ACC112 (cell line): Measurements from ENCODE around the gene TRAF3IP1.
"Not testable (repeated sequence)": the region's sequence is repeated elsewhere in the genome, so short reads cannot be mapped to it uniquely, and the experiment has no call there.

Source experiments
- H2AFZ ChIP-seq: fragments of 200-600 bp; sonication (generic); one replicate; pipeline ENCODE4 v1.6.0; 2017; ENCODE audit warnings: antibody characterized with exemption, low read length; ENCODE audit not compliant: unreplicated experiment
- H3K27ac ChIP-seq: fragments of 200-600 bp; sonication (generic); 2 replicates; pipeline ENCODE4 v1.5.1; 2014; ENCODE audit warnings: low read depth, mild to moderate bottlenecking, antibody characterized with exemption, low read length, moderate library complexity
- H3K27me3 ChIP-seq: fragments of 200-600 bp; sonication (generic); 2 replicates; pipeline ENCODE4 v1.6.1; 2014; ENCODE audit warnings: mild to moderate bottlenecking, antibody characterized with exemption, low read length, moderate library complexity, mixed read lengths; ENCODE audit not compliant: insufficient read depth
- H3K36me3 ChIP-seq: fragments of 200-600 bp; sonication (generic); 2 replicates; pipeline ENCODE4 v1.6.1; 2016; ENCODE audit warnings: mild to moderate bottlenecking, antibody characterized with exemption, low read length, moderate library complexity, mixed read lengths; ENCODE audit not compliant: insufficient read depth
- H3K4me1 ChIP-seq: fragments of 200-600 bp; sonication (generic); one replicate; pipeline ENCODE4 v1.6.1; 2016; ENCODE audit warnings: low read length, mixed read lengths; ENCODE audit not compliant: insufficient read depth, unreplicated experiment, control insufficient read depth
- H3K4me3 ChIP-seq: fragments of 200-600 bp; sonication (generic); 2 replicates; pipeline ENCODE4 v1.5.1; 2014; ENCODE audit warnings: mild to moderate bottlenecking, low read depth, low read length
- H3K79me2 ChIP-seq: fragments of 200-600 bp; sonication (generic); one replicate; pipeline ENCODE4 v1.6.0; 2016; ENCODE audit warnings: low read length; ENCODE audit not compliant: control insufficient read depth, unreplicated experiment, insufficient read depth

Gene TRAF3IP1

DNA sequence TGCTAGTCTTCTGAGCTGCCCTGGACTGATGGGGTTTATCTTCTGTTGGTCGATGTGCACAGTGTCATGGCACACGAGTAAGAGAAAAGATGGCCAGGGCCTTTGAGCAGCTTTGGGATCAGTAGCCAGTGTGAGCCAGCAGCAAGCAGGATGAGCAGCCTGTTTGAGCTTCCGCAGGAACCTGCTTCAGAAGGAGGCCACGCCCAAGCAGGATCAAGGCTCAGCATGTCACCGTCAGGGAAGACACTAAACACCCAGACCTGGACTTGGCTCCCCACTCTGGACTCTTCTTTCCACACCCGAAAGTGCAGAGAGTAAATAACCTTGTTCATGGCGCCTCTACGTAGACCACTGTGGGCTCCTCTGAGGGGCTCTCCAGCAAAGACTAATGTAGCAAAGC is 81.2 kb downstream of the TRAF3IP1 start:
- Histone ChIP-seq H3K27ac (no peak overlapping the region), H3K27me3 (no peaks in the 10 kb centered on the region), H3K79me2 (no peaks in the 10 kb centered on the region), H3K36me3 (no peaks in the 10 kb centered on the region), H2AFZ (no peak overlapping the region), H3K4me1 (no peaks in the 10 kb centered on the region), H3K4me3 (no peak overlapping the region)

DNA sequence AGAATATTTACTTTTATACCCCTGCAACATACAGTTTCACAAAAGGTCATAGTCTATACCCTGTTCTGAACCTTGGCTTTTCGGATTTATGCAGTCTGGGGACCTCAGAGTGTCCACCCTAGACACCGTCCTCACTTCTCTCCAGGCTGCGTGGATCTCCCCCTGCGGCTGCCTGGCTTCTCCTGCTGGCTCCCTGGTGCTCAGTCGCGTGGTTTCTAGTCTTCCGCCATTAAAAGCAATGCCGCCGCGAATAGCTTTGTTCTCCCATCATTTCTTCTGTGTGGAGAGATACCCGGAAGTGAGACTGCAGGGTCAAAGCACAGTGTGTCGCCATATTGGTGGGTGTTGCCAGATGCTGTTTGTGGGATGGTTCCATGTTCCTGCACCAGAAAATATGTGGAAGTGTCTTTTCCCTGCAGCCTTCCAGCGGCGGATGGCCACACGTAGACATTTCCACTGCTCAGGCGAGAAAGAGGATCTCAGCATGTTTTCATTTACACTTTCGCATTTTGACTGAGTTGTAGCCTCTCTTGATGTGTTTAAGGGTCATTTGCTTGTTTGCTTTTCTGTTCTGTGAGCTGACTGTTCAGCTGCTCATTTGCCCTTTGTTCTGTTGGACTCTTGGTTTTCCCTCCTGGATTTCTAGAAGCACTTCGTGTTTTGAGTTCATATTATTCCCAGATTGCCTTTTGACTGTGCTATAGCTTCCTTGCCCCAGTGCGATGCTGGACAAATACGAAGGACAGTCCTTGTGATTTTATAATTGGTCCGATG is 83.5 kb downstream of the TRAF3IP1 start:
- no peaks in the 10 kb centered on the region for H3K36me3 ChIP-seq
- no peaks in the 10 kb centered on the region for H3K79me2 ChIP-seq
- H3K4me3 ChIP-seq: no peak overlapping the region
- H3K4me1 ChIP-seq: no peaks in the 10 kb centered on the region
- no peak overlapping the region for H2AFZ ChIP-seq
- no peaks in the 10 kb centered on the region for H3K27me3 ChIP-seq
- H3K27ac ChIP-seq: no peak overlapping the region

DNA sequence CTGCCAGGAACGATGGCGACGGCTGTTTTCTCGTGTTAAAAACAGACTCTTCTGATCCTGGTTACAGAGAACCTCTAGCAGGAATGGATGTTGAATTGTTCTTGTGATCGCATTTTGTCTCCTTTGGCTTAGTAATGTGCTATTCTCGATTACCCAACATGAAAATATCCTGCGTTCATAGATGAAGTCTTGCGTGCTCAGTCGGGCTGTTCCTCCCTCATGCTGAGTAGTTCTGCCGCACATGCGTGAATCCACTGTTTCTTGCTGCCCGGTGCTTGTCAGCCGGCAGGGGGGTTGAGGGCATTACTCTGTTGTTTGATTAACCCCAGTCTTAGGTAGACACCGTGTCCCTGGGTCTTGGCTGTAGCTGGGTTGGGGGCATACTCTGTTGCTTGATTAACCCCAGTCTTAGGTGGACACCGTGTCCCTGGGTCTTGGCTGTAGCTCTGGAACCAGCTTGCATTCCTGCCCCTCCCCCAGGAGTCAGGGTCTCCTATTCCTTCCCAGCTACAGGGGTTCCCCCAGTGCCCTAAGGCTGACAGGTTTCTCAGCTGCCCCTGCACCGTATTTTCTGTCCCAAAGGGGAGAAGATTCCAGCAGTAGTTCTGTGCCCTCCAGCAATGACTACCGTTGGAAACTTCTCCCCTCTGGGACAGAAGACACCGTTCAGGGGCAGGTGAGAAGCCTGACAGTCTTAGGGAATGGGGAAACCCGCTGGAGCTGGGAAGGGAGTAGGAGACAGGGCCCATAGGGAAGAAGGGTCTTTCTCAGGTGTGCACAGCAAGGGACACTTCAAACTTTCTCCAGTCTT is 84.3 kb downstream of the TRAF3IP1 start:
- H3K27me3 ChIP-seq: no peaks in the 10 kb centered on the region
- no peaks in the 10 kb centered on the region for H3K4me1 ChIP-seq
- H3K27ac ChIP-seq: no peak overlapping the region
- no peaks in the 10 kb centered on the region for H3K79me2 ChIP-seq
- no peak overlapping the region for H3K4me3 ChIP-seq
- H3K36me3 ChIP-seq: no peaks in the 10 kb centered on the region
- H2AFZ ChIP-seq: no peak overlapping the region

DNA sequence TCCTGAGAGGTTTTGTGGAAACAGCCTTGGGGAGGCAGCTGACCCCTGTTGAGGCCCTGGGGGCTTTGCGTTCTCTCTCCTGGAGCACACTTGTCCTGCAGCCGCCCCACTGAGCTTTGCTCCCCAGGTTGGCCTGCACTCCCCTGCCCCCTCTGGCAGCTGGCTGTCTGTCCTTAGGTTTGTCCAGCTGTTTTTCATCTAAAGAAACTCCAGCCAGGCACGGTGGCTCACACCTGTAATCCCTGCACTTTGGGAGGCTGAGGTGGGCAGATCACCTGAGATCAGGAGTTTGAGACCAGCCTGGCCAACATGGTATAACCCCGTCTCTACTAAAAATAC is 84.9 kb downstream of the TRAF3IP1 start:
- H2AFZ ChIP-seq, H3K27ac ChIP-seq, H3K36me3 ChIP-seq, H3K4me1 ChIP-seq, H3K27me3 ChIP-seq, H3K79me2 ChIP-seq, H3K4me3 ChIP-seq: not testable (repeated sequence)

DNA sequence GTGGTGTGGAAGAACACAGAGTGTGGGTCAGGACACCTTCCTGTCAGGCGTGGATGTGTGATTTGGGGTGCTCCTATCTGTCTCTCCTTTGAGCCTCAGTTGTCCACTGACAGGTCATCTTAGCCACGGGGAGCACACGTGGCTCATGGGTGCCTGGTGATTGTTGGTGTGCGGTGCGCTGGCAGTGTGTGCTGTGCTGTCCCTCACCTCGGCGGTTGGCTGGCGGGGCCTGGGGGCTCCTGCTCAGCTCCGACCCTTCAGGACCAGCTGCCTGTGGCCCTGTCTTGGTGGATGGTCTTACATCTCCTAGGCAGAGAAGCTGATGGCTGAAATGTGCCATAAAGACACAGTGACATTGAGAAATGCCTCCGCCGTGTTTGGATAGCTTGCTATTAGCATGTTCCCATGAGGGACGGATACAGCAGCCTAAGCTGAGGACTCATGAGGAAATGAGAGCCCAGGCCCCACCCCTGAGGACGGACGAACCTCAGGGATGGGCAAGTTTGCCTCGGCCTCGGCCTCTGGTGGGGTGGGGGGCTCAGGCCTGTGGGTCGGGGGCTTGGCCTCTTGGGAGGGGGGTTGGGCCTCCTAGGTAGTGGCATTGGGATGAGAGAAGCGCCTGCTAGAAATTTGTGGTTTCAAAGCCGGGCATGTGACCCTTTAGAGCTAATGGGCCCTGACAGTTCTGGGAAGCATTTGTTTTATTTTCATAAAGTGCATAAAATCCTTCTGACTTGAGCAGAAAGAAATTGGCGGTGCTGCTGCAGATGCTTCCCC is 86.1 kb downstream of the TRAF3IP1 start:
- no peaks in the 10 kb centered on the region for H3K27me3 ChIP-seq
- no peaks in the 10 kb centered on the region for H3K4me1 ChIP-seq
- H3K27ac ChIP-seq: no peak overlapping the region
- H3K79me2 ChIP-seq: no peaks in the 10 kb centered on the region
- no peak overlapping the region for H3K4me3 ChIP-seq
- H2AFZ ChIP-seq: no peak overlapping the region
- no peaks in the 10 kb centered on the region for H3K36me3 ChIP-seq

DNA sequence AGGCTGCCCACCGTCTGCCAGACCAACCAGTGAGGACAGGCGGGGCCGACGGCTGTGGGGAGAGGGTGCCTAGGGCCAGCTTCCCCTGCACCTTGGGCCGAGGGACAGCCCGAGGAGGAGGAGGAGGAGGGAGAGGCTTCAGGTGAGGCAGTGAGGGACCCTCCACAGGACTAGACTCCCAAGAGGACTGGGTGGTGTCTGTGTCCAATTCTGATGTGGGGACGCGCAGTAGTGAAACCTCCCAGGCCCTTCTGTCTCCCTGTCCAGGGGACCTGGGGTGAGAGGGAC is 86.6 kb downstream of the TRAF3IP1 start:
- Histone ChIP-seq H3K79me2 (no peaks in the 10 kb centered on the region), H3K4me3 (no peak overlapping the region), H3K27ac (no peak overlapping the region), H2AFZ (no peak overlapping the region), H3K27me3 (no peaks in the 10 kb centered on the region), H3K36me3 (no peaks in the 10 kb centered on the region), H3K4me1 (no peaks in the 10 kb centered on the region)

DNA sequence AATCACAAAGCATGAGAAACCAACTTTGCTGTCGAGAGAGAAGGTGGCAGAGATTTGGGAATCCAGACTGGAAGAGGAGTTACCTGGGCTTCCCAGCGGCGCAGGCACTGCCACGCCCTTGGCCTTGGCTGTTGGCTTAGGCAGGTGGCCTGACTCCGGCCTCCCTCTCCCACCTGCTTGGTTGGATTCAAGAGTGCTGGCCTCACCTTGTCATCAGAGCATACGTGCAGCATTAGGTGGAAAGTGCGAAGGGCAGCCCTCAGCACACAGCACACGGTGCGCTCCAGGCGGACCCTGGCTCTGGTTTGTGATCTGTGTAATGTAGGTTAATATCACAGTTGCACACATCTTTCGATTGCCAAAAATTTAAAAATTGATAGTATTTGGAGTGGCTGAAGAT is 87.2 kb downstream of the TRAF3IP1 start:
- no peak overlapping the region for H2AFZ ChIP-seq
- no peak overlapping the region for H3K4me3 ChIP-seq
- no peaks in the 10 kb centered on the region for H3K79me2 ChIP-seq
- no peak overlapping the region for H3K27ac ChIP-seq
- H3K27me3 ChIP-seq: no peaks in the 10 kb centered on the region
- H3K4me1 ChIP-seq: no peaks in the 10 kb centered on the region
- no peaks in the 10 kb centered on the region for H3K36me3 ChIP-seq

DNA sequence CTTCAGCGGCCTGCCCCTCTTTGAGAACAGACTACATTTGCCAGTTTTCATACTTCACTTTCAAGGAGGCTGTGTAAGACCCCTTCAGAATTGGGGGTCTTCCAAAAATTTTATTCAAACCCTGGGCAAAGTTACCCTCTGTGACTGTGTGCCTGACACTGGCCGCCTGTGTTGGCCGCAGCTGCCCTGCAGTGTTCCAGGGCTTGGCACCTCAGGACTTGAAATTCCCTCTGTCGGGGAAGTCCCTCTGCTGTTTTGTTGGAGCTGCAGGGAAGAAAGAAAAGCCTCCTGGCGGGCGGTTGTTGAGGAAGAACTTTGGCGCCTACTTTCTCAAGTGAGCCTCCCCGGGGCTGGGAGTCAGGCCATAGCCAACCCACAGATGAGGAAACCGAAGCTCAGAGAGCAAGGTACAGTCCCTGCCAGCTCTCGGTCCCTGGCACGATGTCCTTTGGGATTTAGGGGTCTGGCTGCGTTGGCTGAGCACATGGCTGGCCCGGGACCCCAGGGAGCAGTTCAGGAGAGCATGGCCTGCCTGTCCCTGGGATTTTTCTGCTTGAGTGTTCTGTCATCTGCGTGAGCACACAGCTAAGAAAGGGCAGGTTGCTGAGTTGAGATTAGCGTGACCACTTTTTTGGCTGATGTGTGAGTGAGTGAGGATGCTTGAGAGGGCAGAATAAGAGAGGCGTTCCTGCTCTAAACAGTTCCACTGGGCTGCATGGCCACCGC is 88.5 kb downstream of the TRAF3IP1 start:
- Histone ChIP-seq H3K27me3 (no peaks in the 10 kb centered on the region), H3K4me1 (no peaks in the 10 kb centered on the region), H3K27ac (no peak overlapping the region), H3K36me3 (no peaks in the 10 kb centered on the region), H2AFZ (no peak overlapping the region), H3K79me2 (no peaks in the 10 kb centered on the region), H3K4me3 (no peak overlapping the region)

DNA sequence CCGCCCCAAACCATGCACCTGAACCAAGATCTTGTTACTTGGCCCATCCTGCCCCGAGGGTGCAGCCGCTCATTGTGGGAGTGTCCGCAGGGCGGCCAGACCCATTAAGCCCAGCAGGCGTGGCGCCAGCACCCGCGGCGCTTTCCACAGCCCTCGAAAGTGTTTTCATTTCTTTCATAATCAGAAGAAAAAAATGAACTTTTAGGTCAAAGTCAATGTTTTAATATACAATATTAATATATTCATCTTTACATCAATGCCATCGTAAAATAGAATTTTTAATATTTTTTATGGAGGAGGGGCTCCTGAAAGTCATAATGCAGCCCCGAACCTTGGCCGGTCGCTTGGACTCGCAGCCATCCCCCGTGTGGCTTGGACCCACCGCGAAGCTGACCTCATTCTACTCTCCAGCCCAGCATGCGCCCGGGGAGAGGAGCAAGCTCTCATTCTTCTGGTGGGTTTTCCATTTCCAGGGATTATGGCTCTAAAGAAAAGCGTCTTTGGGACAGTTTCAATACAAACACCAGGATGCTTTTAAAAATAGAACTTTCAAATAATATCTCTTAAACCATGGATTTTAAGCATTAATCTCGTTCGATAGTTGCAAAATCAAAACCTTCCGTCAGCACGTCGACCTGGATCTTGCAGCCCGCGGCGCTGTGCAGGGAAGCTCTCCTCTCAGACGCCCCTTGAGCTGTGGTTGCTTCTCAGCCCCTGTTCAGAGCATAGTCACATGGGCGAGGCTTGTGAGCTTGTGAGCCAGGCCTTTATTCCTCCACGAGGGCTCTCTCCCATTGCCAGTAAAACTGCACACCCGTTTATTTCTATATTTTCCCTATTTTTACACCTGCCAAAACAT is 89.3 kb downstream of the TRAF3IP1 start:
- H2AFZ ChIP-seq: no peak overlapping the region
- no peaks in the 10 kb centered on the region for H3K4me1 ChIP-seq
- no peaks in the 10 kb centered on the region for H3K27me3 ChIP-seq
- H3K4me3 ChIP-seq: no peak overlapping the region
- no peak overlapping the region for H3K27ac ChIP-seq
- H3K79me2 ChIP-seq: no peaks in the 10 kb centered on the region
- H3K36me3 ChIP-seq: no peaks in the 10 kb centered on the region
